PC-9 (cell line): ENCODE results near the gene LRRC31. TPM values are rescaled to one million over a fixed set of nuclear protein-coding genes. Genes with fewer than 3 reads are reported as not detected.

ENCODE experiments used
- BruUV-seq: library from RNA; stranded (reverse); fragments of 400-500 nt; replicated peaks from 2 replicates; lab custom pipeline; 2021; lab: Mats Ljungman, UMichigan
- CTCF ChIA-PET: fragments of 300-600 bp; sonication (Branson Sonifier 250); formaldehyde crosslinking; loops from one replicate; lab custom pipeline; 2022; ENCODE audit warnings: antibody characterized with exemption; lab: Charles Lee
- POLR2A ChIA-PET: fragments of 300-600 bp; sonication (Branson Sonifier 250); formaldehyde crosslinking; loops from one replicate; lab custom pipeline; 2022; ENCODE audit warnings: antibody characterized with exemption; ENCODE audit not compliant: unreplicated experiment; lab: Charles Lee
- DNase-seq, 2 experiments: peaks; one replicate each; pipeline versions ENCODE4 v3.0.0 to v3.0.0-alpha.2; 2015 to 2022; ENCODE audit warnings: mixed read lengths in 1 of 2
- H2AFZ ChIP-seq: fragments of 200-600 bp; sonication (generic); 2 replicates; pipeline ENCODE4 v1.8.1; 2017; ENCODE audit warnings: antibody characterized with exemption
- H3F3A ChIP-seq: fragments of 200-600 bp; sonication (generic); 2 replicates; pipeline ENCODE4 v1.8.1; 2017; ENCODE audit warnings: antibody characterized with exemption, mild to moderate bottlenecking, low read depth; ENCODE audit not compliant: insufficient read depth
- H3K27ac ChIP-seq: fragments of 200-600 bp; sonication (generic); 2 replicates; pipeline ENCODE4 v1.6.1; 2016; ENCODE audit warnings: mixed run types
- H3K27me3 ChIP-seq: fragments of 200-600 bp; sonication (generic); 2 replicates; pipeline ENCODE4 v1.6.1; 2016; ENCODE audit warnings: low read depth, mixed run types; ENCODE audit not compliant: insufficient read depth
- H3K36me3 ChIP-seq: fragments of 200-600 bp; sonication (generic); 2 replicates; pipeline ENCODE4 v1.6.1; 2016; ENCODE audit warnings: low read depth, mixed run types
- H3K4me1 ChIP-seq: fragments of 200-600 bp; sonication (generic); replicated peaks from 2 replicates; pipeline ENCODE4 v1.6.1; 2016; ENCODE audit warnings: mixed run types; ENCODE audit not compliant: insufficient read depth
- H3K4me2 ChIP-seq: fragments of 200-600 bp; sonication (generic); 2 replicates; pipeline ENCODE4 v1.6.1; 2017; ENCODE audit warnings: mixed run types
- H3K4me3 ChIP-seq: fragments of 200-600 bp; sonication (generic); 2 replicates; pipeline ENCODE4 v1.6.1; 2016; ENCODE audit warnings: mixed run types
- H3K79me2 ChIP-seq: fragments of 200-600 bp; sonication (generic); 2 replicates; pipeline ENCODE4 v1.6.1; 2017; ENCODE audit warnings: low read depth, mixed run types
- H3K9me2 ChIP-seq: fragments of 200-600 bp; sonication (generic); 2 replicates; pipeline ENCODE4 v1.8.1; 2017; ENCODE audit warnings: mild to moderate bottlenecking; ENCODE audit not compliant: insufficient read depth
- H3K9me3 ChIP-seq: fragments of 200-600 bp; sonication (generic); 2 replicates; pipeline ENCODE4 v1.8.1; 2016; ENCODE audit warnings: low read depth; ENCODE audit not compliant: insufficient read depth
- H4K20me1 ChIP-seq: fragments of 200-600 bp; sonication (generic); 2 replicates; pipeline ENCODE4 v1.8.1; 2017; ENCODE audit not compliant: insufficient read depth
- CTCF ChIP-seq: fragments of 200-600 bp; sonication (generic); conservative IDR thresholded peaks from 2 replicates; pipeline ENCODE4 v1.6.1; 2017; ENCODE audit warnings: mixed run types, antibody characterized with exemption, mild to moderate bottlenecking, moderate library complexity
- EZH2 ChIP-seq: fragments of 200-600 bp; sonication (generic); IDR thresholded peaks from 2 replicates; pipeline ENCODE4 v1.8.0; 2017; ENCODE audit warnings: antibody characterized with exemption, low read depth
- intact Hi-C: fragments of 100-400 bp; cut with micrococcal nuclease; formaldehyde crosslinking; loops from one replicate; pipeline ENCODE4 v1.10.0; 2022; ENCODE audit not compliant: unreplicated experiment
- total RNA-seq: library from RNA; stranded (reverse); gene quantifications from 2 replicates; pipeline ENCODE4 v1.2.3, GENCODE V29; 2021

Gene LRRC31
- total RNA-seq, 1 experiment from 2014 or later, result not detected

- no peak overlapping the region for H3K27ac ChIP-seq
- no TSS peak for BruUV-seq
- H3K27me3 ChIP-seq, result no peaks in the 10 kb centered on the region
- no peaks in the 10 kb centered on the region for H4K20me1 ChIP-seq
- no peak overlapping the region for H3K4me3 ChIP-seq
- CTCF ChIA-PET, result no interaction called here
- no peak overlapping the region; the same call in 1 of the 2 replicates for H2AFZ ChIP-seq
- H3K4me1 ChIP-seq, result no peaks in the 10 kb centered on the region
- H3K9me3 ChIP-seq, result no peaks in the 10 kb centered on the region
- intact Hi-C loops, result no loop called here
- POLR2A ChIA-PET, result no interaction called here
- H3F3A ChIP-seq, result no peaks in the 10 kb centered on the region
- no peak for DNase-seq
- H3K4me2 ChIP-seq, result no peak overlapping the region
- no peaks in the 10 kb centered on the region for H3K79me2 ChIP-seq
- H3K36me3 ChIP-seq, result no peaks in the 10 kb centered on the region
- no peak for TF ChIP-seq CTCF
- TF ChIP-seq EZH2, result no peak
- H3K9me2 ChIP-seq, result no peaks in the 10 kb centered on the region
These were observed 25.3 kb upstream of the LRRC31 start for GRCh38 chr3:169895072-169895471.

GRCh38 chr3:169894110-169894509 is 24.4 kb upstream of the LRRC31 start:
- Histone ChIP-seq H3F3A (no peaks in the 10 kb centered on the region), H3K27me3 (no peaks in the 10 kb centered on the region), H2AFZ (no peak overlapping the region), H3K27ac (no peak overlapping the region), H3K9me3 (no peaks in the 10 kb centered on the region), H3K36me3 (no peaks in the 10 kb centered on the region), H3K79me2 (no peaks in the 10 kb centered on the region), H3K4me2 (no peak overlapping the region), H3K9me2 (no peaks in the 10 kb centered on the region), H3K4me1 (no peaks in the 10 kb centered on the region), H3K4me3 (no peak overlapping the region), H4K20me1 (no peaks in the 10 kb centered on the region)
- no peak for DNase-seq
- ChIA-PET POLR2A (interaction anchor here (0.6 kb wide), 1 partner anchor 96 kb away, joined by 4 read pairs; no protein-coding TSS in a partner anchor), CTCF (no interaction called here)
- BruUV-seq, result no TSS peak
- TF ChIP-seq EZH2, result no peak
- TF ChIP-seq CTCF, result no peak
- intact Hi-C loops, result no loop called here

GRCh38 chr3:169891886-169892285 is 22.2 kb upstream of the LRRC31 start:
- no peak for TF ChIP-seq CTCF
- no peak for TF ChIP-seq EZH2
- DNase-seq, result no peak
- Histone ChIP-seq H3K27me3 (no peaks in the 10 kb centered on the region), H3K4me3 (no peak overlapping the region), H3K9me2 (no peaks in the 10 kb centered on the region), H3K9me3 (no peaks in the 10 kb centered on the region), H3F3A (no peaks in the 10 kb centered on the region), H2AFZ (no peak overlapping the region), H3K79me2 (no peaks in the 10 kb centered on the region), H3K4me1 (no peaks in the 10 kb centered on the region), H3K4me2 (no peak overlapping the region), H3K27ac (no peak overlapping the region), H3K36me3 (no peaks in the 10 kb centered on the region), H4K20me1 (no peaks in the 10 kb centered on the region)
- intact Hi-C loops, result no loop called here
- ChIA-PET POLR2A (interaction anchor here (0.5 kb wide), 1 partner anchor 1550 kb away, joined by 4 read pairs; no protein-coding TSS in a partner anchor), CTCF (no interaction called here)
- no TSS peak for BruUV-seq
